HepG2 (cell line): ENCODE measurements around the gene TMTC1. TPM values are rescaled to one million over a fixed set of nuclear protein-coding genes. Genes with fewer than 3 reads are reported as not detected.

Experiments used
- AKNA ChIP-seq: sonication (generic); formaldehyde crosslinking; IDR thresholded peaks from 2 replicates; pipeline ENCODE4 v1.4.0; 2020; ENCODE audit warnings: missing genetic modification reagents, borderline replicate concordance
- CREBL2 ChIP-seq: sonication (generic); formaldehyde crosslinking; IDR thresholded peaks from 2 replicates; pipeline ENCODE4 v1.8.1; 2023; ENCODE audit warnings: missing genetic modification reagents, mild to moderate bottlenecking, borderline replicate concordance
- CTCF ChIP-seq: sonication (generic); formaldehyde crosslinking; IDR thresholded peaks from 2 replicates; pipeline ENCODE4 v1.5.0; 2020; ENCODE audit warnings: mild to moderate bottlenecking, missing genetic modification reagents, moderate library complexity
- DNMT1 ChIP-seq: sonication (generic); formaldehyde crosslinking; IDR thresholded peaks from 2 replicates; pipeline ENCODE4 v1.5.1; 2020; ENCODE audit warnings: mild to moderate bottlenecking, missing genetic modification reagents
- NFRKB ChIP-seq: fragments of 450-650 bp; IDR thresholded peaks from 2 replicates; pipeline ENCODE4 v1.6.1; 2017
- WIZ ChIP-seq: sonication (generic); formaldehyde crosslinking; IDR thresholded peaks from 2 replicates; pipeline ENCODE4 v1.5.1; 2020; ENCODE audit warnings: mild to moderate bottlenecking, missing genetic modification reagents
- ZBTB20 ChIP-seq: sonication (generic); formaldehyde crosslinking; IDR thresholded peaks from 2 replicates; pipeline ENCODE4 v1.8.1; 2023; ENCODE audit warnings: missing genetic modification reagents, low read depth, mild to moderate bottlenecking, borderline replicate concordance
- ZNF710 ChIP-seq: sonication (generic); formaldehyde crosslinking; IDR thresholded peaks from 2 replicates; pipeline ENCODE4 v1.5.0; 2020; ENCODE audit warnings: mild to moderate bottlenecking, missing genetic modification reagents, borderline replicate concordance
- polyA plus RNA-seq, 8 experiments: library from polyadenylated mRNA; depleted of rRNA in 3 of 8; stranded (reverse) in 7 of 8; unstranded in 1 of 8; fragments of >200 nt; fragmentation: Illumina TruSeq in 4 of 8; extraction: Trizol in 4 of 8; gene quantifications; 2 replicates each; pipeline versions ENCODE4 v1.2.1 to v1.2.3, GENCODE V29; 2011 to 2016; ENCODE audit warnings: low read depth in 4 of 8, missing spikeins in 1 of 8, mixed read lengths in 1 of 8; ENCODE audit not compliant: insufficient read depth in 1 of 8
- total RNA-seq, 5 experiments: library from RNA; depleted of rRNA; stranded (reverse); fragments of >200 nt; fragmentation: Illumina TruSeq; extraction: Trizol; gene quantifications; 2 replicates each; pipeline ENCODE4 v1.2.3, GENCODE V29; 2016; ENCODE audit warnings: low read depth in 1 of 5

Gene TMTC1
- total and polyA plus RNA-seq, 2 of the 13 experiments (the other 11 are each of a cell fraction or from before 2014, with no cell fraction given): 0.69 to 1.8 TPM

GRCh38 chr12:29559198-29559597 lies 224.5 kb downstream of the TMTC1 start (continued):
- TF ChIP-seq ZNF710 (CRISPR knock-in tag) (no peak), AKNA (CRISPR knock-in tag) (no peak), NFRKB (no peak), WIZ (CRISPR knock-in tag) (no peak), CTCF (no peak), CREBL2 (no peak), ZBTB20 (CRISPR knock-in tag) (no peak), DNMT1 (CRISPR knock-in tag) (no peak)
